HL-60 (cell line): ENCODE measurements around the gene DOC2A.

Source experiments
- CTCF ChIP-seq: IDR thresholded peaks from one replicate; pipeline ENCODE4 v1.5.1; 2011; ENCODE audit warnings: low read length, control low read depth, inconsistent platforms; ENCODE audit not compliant: insufficient read depth
- GABPA ChIP-seq: IDR thresholded peaks from 2 replicates; pipeline ENCODE4 v1.6.1; 2012; ENCODE audit warnings: low read depth
- POLR2AphosphoS5 ChIP-seq: IDR thresholded peaks from 2 replicates; pipeline ENCODE4 v1.6.1; 2012; ENCODE audit warnings: low read depth
- SPI1 ChIP-seq: IDR thresholded peaks from 2 replicates; pipeline ENCODE4 v1.6.1; 2012; ENCODE audit warnings: low read depth, mild to moderate bottlenecking, borderline replicate concordance
- TF ChIP-seq, protein P1 (sequence below): IDR thresholded peaks from 2 replicates; pipeline ENCODE4 v1.6.1; 2012; ENCODE audit warnings: low read depth; ENCODE audit not compliant: insufficient replicate concordance

GRCh38 chr16:29974291-29975133, 36.3 kb downstream of the DOC2A start:
- TF ChIP-seq CTCF (no peak), GABPA (no peak), POLR2AphosphoS5 (no peak), SPI1 (no peak; the same call in 1 of the 2 replicates)
- TF ChIP-seq, protein P1, sequence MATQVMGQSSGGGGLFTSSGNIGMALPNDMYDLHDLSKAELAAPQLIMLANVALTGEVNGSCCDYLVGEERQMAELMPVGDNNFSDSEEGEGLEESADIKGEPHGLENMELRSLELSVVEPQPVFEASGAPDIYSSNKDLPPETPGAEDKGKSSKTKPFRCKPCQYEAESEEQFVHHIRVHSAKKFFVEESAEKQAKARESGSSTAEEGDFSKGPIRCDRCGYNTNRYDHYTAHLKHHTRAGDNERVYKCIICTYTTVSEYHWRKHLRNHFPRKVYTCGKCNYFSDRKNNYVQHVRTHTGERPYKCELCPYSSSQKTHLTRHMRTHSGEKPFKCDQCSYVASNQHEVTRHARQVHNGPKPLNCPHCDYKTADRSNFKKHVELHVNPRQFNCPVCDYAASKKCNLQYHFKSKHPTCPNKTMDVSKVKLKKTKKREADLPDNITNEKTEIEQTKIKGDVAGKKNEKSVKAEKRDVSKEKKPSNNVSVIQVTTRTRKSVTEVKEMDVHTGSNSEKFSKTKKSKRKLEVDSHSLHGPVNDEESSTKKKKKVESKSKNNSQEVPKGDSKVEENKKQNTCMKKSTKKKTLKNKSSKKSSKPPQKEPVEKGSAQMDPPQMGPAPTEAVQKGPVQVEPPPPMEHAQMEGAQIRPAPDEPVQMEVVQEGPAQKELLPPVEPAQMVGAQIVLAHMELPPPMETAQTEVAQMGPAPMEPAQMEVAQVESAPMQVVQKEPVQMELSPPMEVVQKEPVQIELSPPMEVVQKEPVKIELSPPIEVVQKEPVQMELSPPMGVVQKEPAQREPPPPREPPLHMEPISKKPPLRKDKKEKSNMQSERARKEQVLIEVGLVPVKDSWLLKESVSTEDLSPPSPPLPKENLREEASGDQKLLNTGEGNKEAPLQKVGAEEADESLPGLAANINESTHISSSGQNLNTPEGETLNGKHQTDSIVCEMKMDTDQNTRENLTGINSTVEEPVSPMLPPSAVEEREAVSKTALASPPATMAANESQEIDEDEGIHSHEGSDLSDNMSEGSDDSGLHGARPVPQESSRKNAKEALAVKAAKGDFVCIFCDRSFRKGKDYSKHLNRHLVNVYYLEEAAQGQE: no peak
